Measurements from ENCODE around the gene EXPH5.

Gene EXPH5

DNA sequence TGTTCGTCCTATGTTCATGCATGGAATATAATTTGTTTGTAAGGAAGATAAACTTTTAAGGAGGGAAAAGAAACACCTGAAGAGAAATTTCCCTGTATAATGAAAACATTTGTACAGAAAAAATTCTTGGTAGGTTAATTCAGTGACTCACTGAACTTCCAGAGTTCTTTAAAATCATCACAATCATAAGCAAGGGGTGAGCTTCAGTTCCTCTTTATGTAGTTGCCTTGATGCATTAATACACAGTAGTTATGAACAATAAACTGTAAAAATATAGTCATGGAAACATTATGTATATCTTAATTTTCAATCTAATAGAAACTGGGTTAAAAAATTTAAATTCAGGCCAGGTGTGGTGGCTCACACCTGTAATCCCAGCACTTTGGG lies 125.1 kb downstream of the EXPH5 start:
- no peak overlapping the region for H3K4me3 ChIP-seq (ENCODE audit: low read depth, low read length)
- POLR2A ChIA-PET, result no interaction called here

DNA sequence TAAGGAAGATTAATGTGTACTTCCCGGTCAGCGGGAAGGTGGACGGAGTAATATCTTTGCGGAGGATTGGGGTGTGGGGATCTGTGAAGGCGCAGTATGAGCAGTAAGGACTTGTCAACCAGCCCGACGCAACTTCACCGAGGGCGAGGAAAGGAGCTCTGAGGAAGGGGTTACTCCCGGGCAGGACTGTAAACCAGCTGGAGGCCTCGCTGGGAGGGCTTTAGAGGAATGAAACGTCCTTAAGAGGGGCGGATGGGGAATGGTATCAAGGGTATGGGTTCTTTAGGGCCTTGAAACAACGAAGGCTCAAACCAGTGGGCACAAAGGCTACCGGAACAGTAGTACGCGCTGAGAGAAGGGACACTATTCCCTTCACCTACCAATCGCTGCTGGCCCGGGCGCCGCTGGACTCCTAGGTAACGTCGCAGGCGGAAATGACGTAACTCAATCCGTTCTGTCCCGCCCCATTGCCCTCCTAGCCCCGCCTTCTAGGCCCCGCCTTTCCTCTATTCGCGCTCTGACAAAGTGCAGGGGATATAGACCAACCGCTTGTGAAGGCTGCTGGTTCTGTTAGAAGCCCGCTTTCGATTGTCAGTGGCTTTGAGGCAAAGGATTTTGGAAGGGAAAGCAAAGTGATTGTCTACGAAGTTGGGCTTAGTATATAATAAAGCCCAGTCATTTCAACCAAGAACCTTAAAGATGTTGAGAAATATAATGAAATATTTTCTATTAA lies 126.3 kb downstream of the EXPH5 start, which contains the start of gene C11orf65:
C11orf65 (minus strand) TSS at position 439 of the 733 bp plus-strand sequence. CDS start 5,970 bp downstream, outside the sequence.
- Histone ChIP-seq H3K27ac (ENCODE audit: extremely low read depth, low read depth, low read length) (peak within 1 kb of the TSS; percentile 87), H3K36me3 (ENCODE audit: control insufficient read depth in 2 of 2, insufficient read depth in 1 of 2, low read length in 2 of 2) (peaks cover 0 to under 1% of the 10 kb centered on the region in 2 experiments; a peak in 1 of 3 replicates), H3K4me3 (ENCODE audit: low read depth, low read length) (peak within 1 kb of the TSS; percentile 84), H3K4me1 (ENCODE audit: control insufficient read depth, insufficient read depth, low read length) (no peaks in the 10 kb centered on the region), H3K9me3 (ENCODE audit: control insufficient read depth, insufficient read depth, low read depth, low read length) (no peaks in the 10 kb centered on the region)
- ChIA-PET CTCF (interaction anchor here (0.6 kb wide), 1 partner anchor 245 kb away, joined by 3 read pairs; no protein-coding TSS in a partner anchor), POLR2A (no interaction called here)
- no peak for TF ChIP-seq ZNF155 (tag by site-specific recombination; IDR thresholded peaks at IDR 0.05)
- no peak for TF ChIP-seq ZNF121 (tag by site-specific recombination; IDR thresholded peaks at IDR 0.05)
- no peak for TF ChIP-seq ZNF311 (tag by site-specific recombination; IDR thresholded peaks at IDR 0.05; ENCODE audit: borderline replicate concordance)
- TF ChIP-seq ZNF654 (tag by site-specific recombination; IDR thresholded peaks at IDR 0.05; ENCODE audit: low read depth), result no peak
- peak; percentile 28; the same call in 1 of the 2 replicates for TF ChIP-seq ZNF24 (tag by site-specific recombination; IDR thresholded peaks at IDR 0.05)
- TF ChIP-seq, protein P1, sequence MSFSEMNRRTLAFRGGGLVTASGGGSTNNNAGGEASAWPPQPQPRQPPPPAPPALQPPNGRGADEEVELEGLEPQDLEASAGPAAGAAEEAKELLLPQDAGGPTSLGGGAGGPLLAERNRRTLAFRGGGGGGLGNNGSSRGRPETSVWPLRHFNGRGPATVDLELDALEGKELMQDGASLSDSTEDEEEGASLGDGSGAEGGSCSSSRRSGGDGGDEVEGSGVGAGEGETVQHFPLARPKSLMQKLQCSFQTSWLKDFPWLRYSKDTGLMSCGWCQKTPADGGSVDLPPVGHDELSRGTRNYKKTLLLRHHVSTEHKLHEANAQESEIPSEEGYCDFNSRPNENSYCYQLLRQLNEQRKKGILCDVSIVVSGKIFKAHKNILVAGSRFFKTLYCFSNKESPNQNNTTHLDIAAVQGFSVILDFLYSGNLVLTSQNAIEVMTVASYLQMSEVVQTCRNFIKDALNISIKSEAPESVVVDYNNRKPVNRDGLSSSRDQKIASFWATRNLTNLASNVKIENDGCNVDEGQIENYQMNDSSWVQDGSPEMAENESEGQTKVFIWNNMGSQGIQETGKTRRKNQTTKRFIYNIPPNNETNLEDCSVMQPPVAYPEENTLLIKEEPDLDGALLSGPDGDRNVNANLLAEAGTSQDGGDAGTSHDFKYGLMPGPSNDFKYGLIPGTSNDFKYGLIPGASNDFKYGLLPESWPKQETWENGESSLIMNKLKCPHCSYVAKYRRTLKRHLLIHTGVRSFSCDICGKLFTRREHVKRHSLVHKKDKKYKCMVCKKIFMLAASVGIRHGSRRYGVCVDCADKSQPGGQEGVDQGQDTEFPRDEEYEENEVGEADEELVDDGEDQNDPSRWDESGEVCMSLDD (tag by site-specific recombination; IDR thresholded peaks at IDR 0.05), result no peak
- TF ChIP-seq ZNF530 (tag by site-specific recombination; IDR thresholded peaks at IDR 0.05; ENCODE audit: low read depth), result no peak
- TF ChIP-seq ZXDB (tag by site-specific recombination; IDR thresholded peaks at IDR 0.05), result peak; percentile 58; the same call in 1 of the 2 replicates
- no peak for TF ChIP-seq ZNF175 (tag by site-specific recombination; IDR thresholded peaks at IDR 0.05)
- TF ChIP-seq ZNF394 (tag by site-specific recombination; IDR thresholded peaks at IDR 0.05; ENCODE audit: borderline replicate concordance), result no peak
- no peak for TF ChIP-seq MYNN (tag by site-specific recombination; IDR thresholded peaks at IDR 0.05; ENCODE audit: borderline replicate concordance)
- TF ChIP-seq ZNF670 (tag by site-specific recombination; IDR thresholded peaks at IDR 0.05; ENCODE audit: low read depth), result no peak
- TF ChIP-seq, protein P2, sequence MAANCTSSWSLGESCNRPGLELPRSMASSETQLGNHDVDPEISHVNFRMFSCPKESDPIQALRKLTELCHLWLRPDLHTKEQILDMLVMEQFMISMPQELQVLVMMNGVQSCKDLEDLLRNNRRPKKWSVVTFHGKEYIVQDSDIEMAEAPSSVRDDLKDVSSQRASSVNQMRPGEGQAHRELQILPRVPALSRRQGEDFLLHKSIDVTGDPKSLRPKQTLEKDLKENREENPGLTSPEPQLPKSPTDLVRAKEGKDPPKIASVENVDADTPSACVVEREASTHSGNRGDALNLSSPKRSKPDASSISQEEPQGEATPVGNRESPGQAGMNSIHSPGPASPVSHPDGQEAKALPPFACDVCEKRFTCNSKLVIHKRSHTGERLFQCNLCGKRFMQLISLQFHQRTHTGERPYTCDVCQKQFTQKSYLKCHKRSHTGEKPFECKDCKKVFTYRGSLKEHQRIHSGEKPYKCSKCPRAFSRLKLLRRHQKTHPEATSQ (tag by site-specific recombination; IDR thresholded peaks at IDR 0.05), result peak; percentile 53; the same call in 1 of the 2 replicates
- no peak for TF ChIP-seq ZNF214 (tag by site-specific recombination; IDR thresholded peaks at IDR 0.05; ENCODE audit: borderline replicate concordance)
- no peak for TF ChIP-seq ZNF248 (tag by site-specific recombination; IDR thresholded peaks at IDR 0.05)
- TF ChIP-seq, protein P3, sequence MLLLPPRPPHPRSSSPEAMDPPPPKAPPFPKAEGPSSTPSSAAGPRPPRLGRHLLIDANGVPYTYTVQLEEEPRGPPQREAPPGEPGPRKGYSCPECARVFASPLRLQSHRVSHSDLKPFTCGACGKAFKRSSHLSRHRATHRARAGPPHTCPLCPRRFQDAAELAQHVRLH (tag by site-specific recombination; IDR thresholded peaks at IDR 0.05), result peak; percentile 67; the same call in 1 of the 2 replicates
- no peak for TF ChIP-seq ZNF23 (tag by site-specific recombination; IDR thresholded peaks at IDR 0.05; ENCODE audit: borderline replicate concordance)
- no peak for TF ChIP-seq ZNF776 (tag by site-specific recombination; IDR thresholded peaks at IDR 0.05; ENCODE audit: borderline replicate concordance)
- no peak for TF ChIP-seq ZNF138 (tag by site-specific recombination; IDR thresholded peaks at IDR 0.05; ENCODE audit: borderline replicate concordance)
- TF ChIP-seq TCF7L2 (IDR thresholded peaks at IDR 0.05; ENCODE audit: borderline replicate concordance, low read depth, low read length), result no peak
- TF ChIP-seq, protein P4, sequence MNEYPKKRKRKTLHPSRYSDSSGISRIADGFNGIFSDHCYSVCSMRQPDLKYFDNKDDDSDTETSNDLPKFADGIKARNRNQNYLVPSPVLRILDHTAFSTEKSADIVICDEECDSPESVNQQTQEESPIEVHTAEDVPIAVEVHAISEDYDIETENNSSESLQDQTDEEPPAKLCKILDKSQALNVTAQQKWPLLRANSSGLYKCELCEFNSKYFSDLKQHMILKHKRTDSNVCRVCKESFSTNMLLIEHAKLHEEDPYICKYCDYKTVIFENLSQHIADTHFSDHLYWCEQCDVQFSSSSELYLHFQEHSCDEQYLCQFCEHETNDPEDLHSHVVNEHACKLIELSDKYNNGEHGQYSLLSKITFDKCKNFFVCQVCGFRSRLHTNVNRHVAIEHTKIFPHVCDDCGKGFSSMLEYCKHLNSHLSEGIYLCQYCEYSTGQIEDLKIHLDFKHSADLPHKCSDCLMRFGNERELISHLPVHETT (tag by site-specific recombination; IDR thresholded peaks at IDR 0.05), result peak; percentile 52; the same call in 1 of the 2 replicates
- TF ChIP-seq ZNF2 (tag by site-specific recombination; IDR thresholded peaks at IDR 0.05), result 0 out of 2 replicates have a peak, but pooled peaks have one; percentile 40
- TF ChIP-seq, protein P5, sequence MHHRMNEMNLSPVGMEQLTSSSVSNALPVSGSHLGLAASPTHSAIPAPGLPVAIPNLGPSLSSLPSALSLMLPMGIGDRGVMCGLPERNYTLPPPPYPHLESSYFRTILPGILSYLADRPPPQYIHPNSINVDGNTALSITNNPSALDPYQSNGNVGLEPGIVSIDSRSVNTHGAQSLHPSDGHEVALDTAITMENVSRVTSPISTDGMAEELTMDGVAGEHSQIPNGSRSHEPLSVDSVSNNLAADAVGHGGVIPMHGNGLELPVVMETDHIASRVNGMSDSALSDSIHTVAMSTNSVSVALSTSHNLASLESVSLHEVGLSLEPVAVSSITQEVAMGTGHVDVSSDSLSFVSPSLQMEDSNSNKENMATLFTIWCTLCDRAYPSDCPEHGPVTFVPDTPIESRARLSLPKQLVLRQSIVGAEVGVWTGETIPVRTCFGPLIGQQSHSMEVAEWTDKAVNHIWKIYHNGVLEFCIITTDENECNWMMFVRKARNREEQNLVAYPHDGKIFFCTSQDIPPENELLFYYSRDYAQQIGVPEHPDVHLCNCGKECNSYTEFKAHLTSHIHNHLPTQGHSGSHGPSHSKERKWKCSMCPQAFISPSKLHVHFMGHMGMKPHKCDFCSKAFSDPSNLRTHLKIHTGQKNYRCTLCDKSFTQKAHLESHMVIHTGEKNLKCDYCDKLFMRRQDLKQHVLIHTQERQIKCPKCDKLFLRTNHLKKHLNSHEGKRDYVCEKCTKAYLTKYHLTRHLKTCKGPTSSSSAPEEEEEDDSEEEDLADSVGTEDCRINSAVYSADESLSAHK (tag by site-specific recombination; IDR thresholded peaks at IDR 0.05), result peak; percentile 89
- TF ChIP-seq ZNF274 (IDR thresholded peaks at IDR 0.05; ENCODE audit: low read length), result no peak
- TF ChIP-seq ZNF274 (tag by site-specific recombination; IDR thresholded peaks at IDR 0.05; ENCODE audit: borderline replicate concordance), result no peak

More for the DNA sequence above, 125.1 kb downstream of the EXPH5 start:
- no peaks in the 10 kb centered on the region for H3K4me1 ChIP-seq (ENCODE audit: control insufficient read depth, insufficient read depth, low read length)
- peaks cover 0 to 9% of the 10 kb centered on the region in 2 experiments; a peak in 1 of 3 replicates for H3K36me3 ChIP-seq (ENCODE audit: control insufficient read depth in 2 of 2, insufficient read depth in 1 of 2, low read length in 2 of 2)
- no peaks in the 10 kb centered on the region for H3K9me3 ChIP-seq (ENCODE audit: control insufficient read depth, insufficient read depth, low read depth, low read length)
- CTCF ChIA-PET, result no interaction called here
- no peak overlapping the region for H3K27ac ChIP-seq (ENCODE audit: extremely low read depth, low read depth, low read length)
- TF ChIP-seq TCF7L2 (IDR thresholded peaks at IDR 0.05; ENCODE audit: borderline replicate concordance, low read depth, low read length), result no peak
